Gastroesophageal sphincter (tissue), 4 donors: ENCODE results near the gene PDGFA. TPM values are rescaled to one million over a fixed set of nuclear protein-coding genes. Genes with fewer than 3 reads are reported as not detected.

Experiments
- ATAC-seq: fragments of 150-250 bp; one replicate; pipeline ENCODE4 v1.9.1; 2016; ENCODE audit warnings: mild to moderate bottlenecking, moderate library complexity
- H3K27ac ChIP-seq, 4 donors: fragments of 200-600 bp; sonication (generic) in 3 of 4; 1 replicate in 3 of 4; 2 replicates in 1 of 4; pipeline ENCODE4 v1.5.1; 2016 to 2019
- H3K27me3 ChIP-seq: fragments of 200-600 bp; sonication (generic); one replicate; pipeline ENCODE4 v1.5.1; 2019
- H3K36me3 ChIP-seq, 2 donors: fragments of 200-600 bp; sonication (generic); one replicate each; pipeline ENCODE4 v1.5.1; 2019; ENCODE audit warnings: control low read depth in 1 of 2
- H3K4me1 ChIP-seq, 3 donors: fragments of 200-600 bp; sonication (generic); 1 replicate in 2 of 3; 2 replicates in 1 of 3; pipeline ENCODE4 v1.5.1; 2016 to 2019; ENCODE audit warnings: control low read depth in 2 of 3
- H3K4me3 ChIP-seq, 2 donors: fragments of 200-600 bp; sonication (generic); one replicate each; pipeline ENCODE4 v1.5.1; 2019; ENCODE audit warnings: mild to moderate bottlenecking in 1 of 2, moderate library complexity in 1 of 2
- H3K9me3 ChIP-seq, 3 donors: fragments of 200-600 bp; sonication (generic); one replicate each; pipeline ENCODE4 v1.5.1; 2017 to 2019; ENCODE audit warnings: control low read depth in 2 of 3
- EP300 ChIP-seq: sonication (generic); formaldehyde crosslinking; IDR thresholded peaks from one replicate; pipeline ENCODE4 v1.6.1; 2017; ENCODE audit warnings: antibody characterized with exemption, mild to moderate bottlenecking
- POLR2A ChIP-seq, 2 donors: fragments of 450-650 bp; IDR thresholded peaks; one replicate each; pipeline ENCODE4 v1.6.1; 2017; ENCODE audit warnings: antibody characterized with exemption in 2 of 2, mild to moderate bottlenecking in 2 of 2, moderate library complexity in 1 of 2
- POLR2AphosphoS5 ChIP-seq: sonication (generic); formaldehyde crosslinking; IDR thresholded peaks from one replicate; pipeline ENCODE4 v1.6.1; 2017; ENCODE audit warnings: antibody characterized with exemption
- WGBS, 2 donors: methylation state at CpG; one replicate each; pipeline ENCODE4 v1.1.5; 2018; ENCODE audit warnings: low coverage in 1 of 2; 5-methylcytosine and 5-hydroxymethylcytosine counted together
- total RNA-seq, 4 donors: library from RNA; depleted of rRNA; stranded (reverse); fragments of >200 nt; gene quantifications; one replicate each; pipeline ENCODE4 v1.1.0, GENCODE V29; 2016
- TF ChIP-seq, protein P1 (sequence below), 4 experiments: fragments of 200-600 bp in 2 of 4; fragments of 450-650 bp in 2 of 4; sonication (generic) in 1 of 4; IDR thresholded peaks; one replicate each; pipeline ENCODE4 v1.5.1; 2017 to 2019; ENCODE audit warnings: antibody characterized with exemption in 4 of 4, mild to moderate bottlenecking in 2 of 4, moderate library complexity in 2 of 4

PDGFA gene
- total RNA-seq, 4 donors from 2014 or later: 66.0 to 162 (median 120) TPM

DNA sequence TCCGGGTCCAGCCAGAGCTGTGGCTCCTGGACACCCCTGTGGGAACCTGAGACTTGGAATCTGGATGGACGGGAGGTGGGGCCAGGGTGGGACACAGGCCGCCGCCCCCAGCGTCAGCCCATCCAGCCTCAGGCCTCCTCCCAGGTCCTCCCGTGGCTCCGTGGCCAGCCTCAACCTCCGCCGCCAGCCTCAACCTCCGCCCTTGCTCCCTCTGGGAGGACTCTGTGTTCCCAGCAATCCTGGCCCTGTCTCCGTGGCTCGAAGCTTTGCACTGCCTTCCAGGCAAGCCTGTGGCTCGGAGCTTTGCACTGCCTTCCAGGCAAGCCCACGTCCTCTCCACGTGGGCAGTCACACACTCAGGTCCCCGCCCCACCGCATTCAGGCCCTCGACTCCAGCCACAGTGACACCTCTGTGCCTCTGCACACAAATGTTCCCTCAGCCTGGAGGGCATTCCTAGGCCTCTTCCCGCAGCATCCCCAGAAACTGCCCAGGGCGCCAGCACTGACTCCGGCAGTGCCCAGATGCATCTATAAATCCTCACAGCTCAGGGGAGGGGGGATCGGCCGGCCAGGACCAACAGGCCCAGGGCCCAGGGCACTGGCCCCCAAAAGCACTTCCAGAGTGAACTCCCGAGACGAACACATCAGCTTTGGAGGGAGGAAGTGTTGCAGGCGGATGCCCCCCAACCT, 44.7 kb upstream of the PDGFA start:
- peak; percentile 11 for ATAC-seq
- 70% methylated on average over 4 of the region's 26 CpGs; no CpG with 5 or more reads in 1 of the 2 donors for WGBS, 2 donors
- Histone ChIP-seq H3K9me3 (no peaks in the 10 kb centered on the region), H3K4me1 (peaks cover 0 to 11% (median 0%) of the 10 kb centered on the region in 3 donors), H3K4me3 (no peak overlapping the region), H3K36me3 (no peaks in the 10 kb centered on the region), H3K27ac (no peak overlapping the region), H3K27me3 (no peaks in the 10 kb centered on the region)
- TF ChIP-seq, protein P1, sequence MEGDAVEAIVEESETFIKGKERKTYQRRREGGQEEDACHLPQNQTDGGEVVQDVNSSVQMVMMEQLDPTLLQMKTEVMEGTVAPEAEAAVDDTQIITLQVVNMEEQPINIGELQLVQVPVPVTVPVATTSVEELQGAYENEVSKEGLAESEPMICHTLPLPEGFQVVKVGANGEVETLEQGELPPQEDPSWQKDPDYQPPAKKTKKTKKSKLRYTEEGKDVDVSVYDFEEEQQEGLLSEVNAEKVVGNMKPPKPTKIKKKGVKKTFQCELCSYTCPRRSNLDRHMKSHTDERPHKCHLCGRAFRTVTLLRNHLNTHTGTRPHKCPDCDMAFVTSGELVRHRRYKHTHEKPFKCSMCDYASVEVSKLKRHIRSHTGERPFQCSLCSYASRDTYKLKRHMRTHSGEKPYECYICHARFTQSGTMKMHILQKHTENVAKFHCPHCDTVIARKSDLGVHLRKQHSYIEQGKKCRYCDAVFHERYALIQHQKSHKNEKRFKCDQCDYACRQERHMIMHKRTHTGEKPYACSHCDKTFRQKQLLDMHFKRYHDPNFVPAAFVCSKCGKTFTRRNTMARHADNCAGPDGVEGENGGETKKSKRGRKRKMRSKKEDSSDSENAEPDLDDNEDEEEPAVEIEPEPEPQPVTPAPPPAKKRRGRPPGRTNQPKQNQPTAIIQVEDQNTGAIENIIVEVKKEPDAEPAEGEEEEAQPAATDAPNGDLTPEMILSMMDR (IDR thresholded peaks at IDR 0.05): no peak
- no peak for TF ChIP-seq EP300
- no peak for TF ChIP-seq POLR2A (IDR thresholded peaks at IDR 0.05)

DNA sequence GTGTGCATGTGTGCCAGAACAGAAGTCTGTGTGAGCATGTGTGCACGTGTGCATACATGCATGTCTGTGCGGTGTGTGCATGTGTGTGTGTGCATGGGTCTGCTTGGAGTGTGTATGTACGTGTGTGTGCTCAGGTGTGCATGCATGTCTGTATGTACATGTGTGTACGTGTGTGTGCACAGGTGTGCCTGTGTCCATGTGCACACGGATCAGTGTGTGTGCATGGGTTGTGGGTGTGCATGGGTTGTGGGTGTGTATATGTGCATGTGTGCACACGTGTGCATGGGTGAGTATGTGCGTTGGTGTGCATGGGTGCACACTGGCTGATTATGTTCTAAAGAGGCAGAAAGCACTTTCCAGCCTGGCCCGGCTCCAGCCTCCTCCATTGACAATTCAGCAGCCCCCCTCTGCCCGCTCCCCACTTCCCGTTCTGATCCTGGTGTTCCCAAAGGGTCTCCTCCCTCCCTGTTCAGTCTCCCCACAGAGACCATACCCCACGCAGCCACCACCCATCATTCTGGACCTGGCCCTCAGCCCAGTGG, 44.1 kb upstream of the PDGFA start:
- Histone ChIP-seq H3K4me3 (no peak overlapping the region), H3K9me3 (no peaks in the 10 kb centered on the region), H3K4me1 (peaks cover 0 to 7% (median 0%) of the 10 kb centered on the region in 3 donors), H3K36me3 (no peaks in the 10 kb centered on the region), H3K27me3 (no peaks in the 10 kb centered on the region), H3K27ac (no peak overlapping the region)
- WGBS, 2 donors: 87 to 93% methylated on average over 5 to 7 of the region's 11 CpGs
- TF ChIP-seq POLR2A (IDR thresholded peaks at IDR 0.05) (no peak), POLR2AphosphoS5 (no peak), EP300 (no peak)
- TF ChIP-seq, protein P1 (IDR thresholded peaks at IDR 0.05): no peak
- no peak for ATAC-seq

DNA sequence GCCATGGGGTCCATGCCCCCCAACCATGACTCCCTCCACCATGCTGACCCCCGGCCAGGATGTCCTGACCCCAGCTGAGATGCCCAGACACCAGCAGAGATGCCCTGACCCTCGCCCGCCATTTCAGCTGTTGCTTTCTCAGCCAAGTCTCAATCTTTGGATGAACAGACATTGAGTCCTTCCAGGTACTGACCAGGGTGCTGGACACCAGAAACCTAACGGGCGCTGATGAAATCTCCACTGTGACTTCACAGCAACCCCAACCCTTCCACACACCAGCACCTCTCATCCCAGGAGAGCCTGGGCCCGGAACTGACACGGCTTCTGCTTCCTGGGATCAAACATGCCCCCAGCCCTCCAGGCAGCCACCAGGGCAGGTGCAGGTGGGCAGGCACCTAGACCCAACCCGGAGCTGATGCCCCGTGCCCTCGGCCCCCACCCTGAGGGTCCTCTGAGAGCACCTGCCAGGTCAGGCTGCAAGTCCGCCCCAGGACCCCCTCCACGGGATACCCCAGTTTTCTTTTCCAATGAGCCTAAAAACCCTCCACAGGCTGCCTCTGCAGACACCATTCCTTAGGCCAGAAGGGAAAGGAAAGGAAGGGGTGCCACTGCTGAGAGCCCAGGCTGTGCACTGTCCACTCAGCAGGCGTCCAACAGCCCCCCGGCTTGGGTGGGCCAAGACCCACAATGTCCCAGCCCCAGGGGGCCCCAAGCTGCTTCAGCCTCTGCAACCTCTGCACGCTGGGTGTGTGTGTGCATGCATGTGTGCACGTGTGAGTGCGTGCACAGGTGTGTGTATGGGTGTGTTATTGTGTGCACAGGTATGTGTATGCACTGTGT, 43.4 kb upstream of the PDGFA start:
- H3K9me3 ChIP-seq: no peaks in the 10 kb centered on the region

DNA sequence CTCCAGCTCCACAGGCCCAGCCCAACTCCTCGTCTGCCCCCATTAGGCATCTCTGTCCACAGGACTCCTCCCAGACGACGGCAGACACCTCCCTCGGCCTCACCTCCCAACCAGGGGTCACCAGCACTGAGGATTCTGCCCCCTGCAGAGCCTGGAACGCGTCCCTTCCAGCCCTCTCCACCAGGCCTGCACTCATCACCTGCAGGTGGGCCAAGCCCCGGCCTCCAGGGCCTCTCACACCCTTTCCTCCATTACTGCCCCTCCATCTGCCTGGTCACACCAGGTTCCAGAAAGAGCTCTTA, 42.7 kb upstream of the PDGFA start:
- no peak for ATAC-seq
- Histone ChIP-seq H3K27me3 (no peaks in the 10 kb centered on the region), H3K9me3 (no peaks in the 10 kb centered on the region), H3K36me3 (no peaks in the 10 kb centered on the region), H3K4me3 (no peak overlapping the region), H3K27ac (no peak overlapping the region), H3K4me1 (no peaks in the 10 kb centered on the region)
- TF ChIP-seq EP300 (no peak), POLR2AphosphoS5 (no peak), POLR2A (IDR thresholded peaks at IDR 0.05) (no peak)
- TF ChIP-seq, protein P1 (IDR thresholded peaks at IDR 0.05): no peak
- 85 to 97% methylated on average over 4 to 6 of the region's 7 CpGs for WGBS, 2 donors

More for the DNA sequence above, 43.4 kb upstream of the PDGFA start:
- Histone ChIP-seq H3K36me3 (no peaks in the 10 kb centered on the region), H3K4me1 (peaks cover 0 to under 1% (median 0%) of the 10 kb centered on the region in 3 donors), H3K27ac (no peak overlapping the region), H3K4me3 (no peak overlapping the region), H3K27me3 (no peaks in the 10 kb centered on the region)
- no peak for ATAC-seq
- no peak for TF ChIP-seq POLR2A (IDR thresholded peaks at IDR 0.05)
- TF ChIP-seq, protein P1 (IDR thresholded peaks at IDR 0.05): no peak
- no peak for TF ChIP-seq EP300
- no peak for TF ChIP-seq POLR2AphosphoS5
- WGBS, 2 donors: 80% methylated on average over 1 of the region's 17 CpGs; no CpG with 5 or more reads in 1 of the 2 donors
